DMS 273 (cell line): ENCODE data around the gene OSBPL1A.

Experiments used
- DNase-seq: peaks from one replicate; lab custom pipeline; 2025; ENCODE audit not compliant: unreplicated experiment; lab: John Stamatoyannopoulos, UW

Gene OSBPL1A

GRCh38 chr18:24230766-24231165 lies 166.9 kb downstream of the OSBPL1A start:
- no peak for DNase-seq

GRCh38 chr18:24228667-24229041 lies 169.0 kb downstream of the OSBPL1A start:
- DNase-seq, result no peak

- no peak for DNase-seq
Measured at GRCh38 chr18:24227977-24228666, 169.5 kb downstream of the OSBPL1A start.

- DNase-seq, result no peak
Measured at GRCh38 chr18:24220318-24220688, 177.3 kb downstream of the OSBPL1A start.

- peak; percentile 25 for DNase-seq
Measured at GRCh38 chr18:24219561-24220317, 177.9 kb downstream of the OSBPL1A start.

GRCh38 chr18:24214913-24215312 lies 182.7 kb downstream of the OSBPL1A start:
- DNase-seq, result no peak

GRCh38 chr18:24214144-24214543 lies 183.5 kb downstream of the OSBPL1A start:
- no peak for DNase-seq

GRCh38 chr18:24212939-24213338 lies 184.7 kb downstream of the OSBPL1A start:
- no peak for DNase-seq

- no peak for DNase-seq
Measured at GRCh38 chr18:24209558-24209957, 188.1 kb downstream of the OSBPL1A start.

GRCh38 chr18:24208270-24209035 lies 189.2 kb downstream of the OSBPL1A start:
- no peak for DNase-seq

- no peak for DNase-seq
Measured at GRCh38 chr18:24204904-24205303, 192.7 kb downstream of the OSBPL1A start.

- DNase-seq, result no peak
Measured at GRCh38 chr18:24201699-24202687, 195.6 kb downstream of the OSBPL1A start.

- no peak for DNase-seq
Measured at GRCh38 chr18:24200494-24201290, 196.9 kb downstream of the OSBPL1A start.

- no peak for DNase-seq
Measured at GRCh38 chr18:24199372-24199962, 198.2 kb downstream of the OSBPL1A start.

- peak; percentile 6 for DNase-seq
Measured at GRCh38 chr18:24198461-24198860, 199.2 kb downstream of the OSBPL1A start.

- peak; percentile 17 for DNase-seq
Measured at GRCh38 chr18:24197412-24197811, 200.2 kb downstream of the OSBPL1A start.

GRCh38 chr18:24196764-24197163 lies 200.9 kb downstream of the OSBPL1A start:
- DNase-seq, result no peak

GRCh38 chr18:24195296-24196053 lies 202.1 kb downstream of the OSBPL1A start:
- DNase-seq, result no peak

GRCh38 chr18:24190590-24190989 lies 207.0 kb downstream of the OSBPL1A start:
- peak; percentile 5 for DNase-seq
